Endothelial cell of umbilical vein (primary cell): ENCODE measurements around the gene SLC16A4. TPM values are rescaled to one million over a fixed set of nuclear protein-coding genes. Genes with fewer than 3 reads are reported as not detected.

Experiments
- BruUV-seq: library from RNA; stranded (reverse); fragments of 400-500 nt; replicated peaks from 2 replicates; lab custom pipeline; 2021; lab: Mats Ljungman, UMichigan
- CTCF ChIA-PET: fragments of 300-600, 350-600 bp; sonication (Branson Sonifier 250); formaldehyde crosslinking; loops from one replicate; lab custom pipeline; 2021; ENCODE audit warnings: antibody characterized with exemption, inconsistent platforms; lab: Charles Lee
- POLR2A ChIA-PET: fragments of 300-600, 350-600 bp; sonication (Branson Sonifier 250); formaldehyde crosslinking; loops from one replicate; lab custom pipeline; 2021; ENCODE audit warnings: antibody characterized with exemption, inconsistent platforms; lab: Charles Lee
- DNase-seq: peaks from one replicate; pipeline ENCODE4 v3.0.0-alpha.2; 2011; ENCODE audit warnings: low read depth, low spot score
- FAIRE-seq: peaks from 2 replicates; lab custom pipeline; 2011; peaks lifted over from hg19 to GRCh38; lab: Jason Lieb, UNC
- H2AFZ ChIP-seq: 2 replicates; pipeline ENCODE4 v1.6.0; 2012; ENCODE audit warnings: low read depth, low read length, control low read depth, inconsistent platforms
- H3K27ac ChIP-seq: 2 replicates; pipeline ENCODE4 v1.5.1; 2011; ENCODE audit warnings: low read depth, mild to moderate bottlenecking, control low read depth, low read length, moderate library complexity; ENCODE audit not compliant: insufficient read depth
- H3K27me3 ChIP-seq, 2 experiments: 2 replicates each; pipeline versions ENCODE4 v1.6.0 to v1.6.1; 2011; ENCODE audit warnings: low read length in 2 of 2, mixed read lengths in 1 of 2; ENCODE audit not compliant: control insufficient read depth in 2 of 2, insufficient read depth in 2 of 2
- H3K36me3 ChIP-seq, 2 experiments: 2 replicates in 1 of 2; 3 replicates in 1 of 2; pipeline ENCODE4 v1.5.1; 2011; ENCODE audit warnings: low read length in 2 of 2, mild to moderate bottlenecking in 1 of 2, moderate library complexity in 1 of 2; ENCODE audit not compliant: control insufficient read depth in 2 of 2, insufficient read depth in 2 of 2; ENCODE audit errors: extremely low read depth in 1 of 2
- H3K4me1 ChIP-seq: 3 replicates; pipeline ENCODE4 v1.5.1; 2011; ENCODE audit warnings: mild to moderate bottlenecking, low read length; ENCODE audit not compliant: control insufficient read depth, insufficient read depth; ENCODE audit errors: extremely low read depth
- H3K4me2 ChIP-seq: 2 replicates; pipeline ENCODE4 v1.6.1; 2011; ENCODE audit warnings: low read length, control low read depth, mixed read lengths; ENCODE audit not compliant: insufficient read depth
- H3K4me3 ChIP-seq, 3 experiments: fragments of 200-600 bp in 1 of 3; sonication (generic), shearing (Covaris generic) in 1 of 3; replicated peaks in 1 of 3; 2 replicates each; pipeline ENCODE4 v1.5.1; 2011 to 2016; ENCODE audit warnings: control low read depth in 3 of 3, low read length in 3 of 3, mild to moderate bottlenecking in 2 of 3, inconsistent platforms in 1 of 3, low read depth in 1 of 3, moderate library complexity in 1 of 3; ENCODE audit not compliant: insufficient read depth in 1 of 3
- H3K79me2 ChIP-seq: 2 replicates; pipeline ENCODE4 v1.6.0; 2012; ENCODE audit warnings: low read length, inconsistent platforms; ENCODE audit not compliant: control insufficient read depth, insufficient read depth
- H3K9ac ChIP-seq: replicated peaks from 2 replicates; pipeline ENCODE3; 2011; ENCODE audit warnings: low read length, control low read depth; ENCODE audit not compliant: insufficient read depth; ENCODE audit errors: extremely low read depth
- H3K9me1 ChIP-seq: replicated peaks from 3 replicates; pipeline ENCODE4 v1.6.0; 2011; ENCODE audit warnings: mild to moderate bottlenecking, low read length; ENCODE audit not compliant: control insufficient read depth, insufficient read depth; ENCODE audit errors: extremely low read depth
- H3K9me3 ChIP-seq: replicated peaks from 2 replicates; pipeline ENCODE4 v1.5.1; 2012; ENCODE audit warnings: low read length, inconsistent platforms; ENCODE audit not compliant: control insufficient read depth, insufficient read depth
- H4K20me1 ChIP-seq: replicated peaks from 2 replicates; pipeline ENCODE3; 2011; ENCODE audit warnings: mild to moderate bottlenecking, low read length; ENCODE audit not compliant: control insufficient read depth, insufficient read depth; ENCODE audit errors: extremely low read depth
- CTCF ChIP-seq, 2 donors: IDR thresholded peaks; 1 replicate in 1 of 2; 2 replicates in 1 of 2; pipeline ENCODE4 v1.5.1; 2011; ENCODE audit warnings: low read length in 2 of 2, mild to moderate bottlenecking in 2 of 2, moderate library complexity in 2 of 2, control low read depth in 1 of 2, inconsistent platforms in 1 of 2, low read depth in 1 of 2; ENCODE audit not compliant: insufficient read depth in 1 of 2; ENCODE audit errors: extremely low read depth in 1 of 2
- EZH2 ChIP-seq: IDR thresholded peaks from 2 replicates; pipeline ENCODE4 v1.6.1; 2012; ENCODE audit warnings: borderline replicate concordance, low read depth, mild to moderate bottlenecking, moderate library complexity, low read length, inconsistent platforms; ENCODE audit not compliant: severe bottlenecking
- GATA2 ChIP-seq: IDR thresholded peaks from 2 replicates; pipeline ENCODE4 v1.7.0; 2011; ENCODE audit warnings: low read depth, mild to moderate bottlenecking, moderate library complexity, mixed read lengths, low read length; ENCODE audit not compliant: insufficient read length, insufficient read depth
- MAX ChIP-seq: IDR thresholded peaks from 2 replicates; pipeline ENCODE4 v1.6.1; 2011; ENCODE audit not compliant: insufficient read depth, insufficient read length
- POLR2A ChIP-seq: IDR thresholded peaks from 2 replicates; pipeline ENCODE4 v1.6.1; 2012; ENCODE audit warnings: low read depth, mild to moderate bottlenecking, control low read depth, low read length
- dilution Hi-C: fragments of 300-500 bp; cut with MboI; formaldehyde crosslinking; loops from one replicate; pipeline ENCODE4 v1.15.0; 2019; ENCODE audit warnings: low sequenced_read_pairs; ENCODE audit not compliant: extremely low pct_ligation_motif_present
- intact Hi-C: fragments of 100-400 bp; cut with micrococcal nuclease; formaldehyde crosslinking; loops from one replicate; pipeline ENCODE4 v1.10.0; 2022
- polyA plus RNA-seq, 4 experiments: library from polyadenylated mRNA; depleted of rRNA in 3 of 4; stranded (reverse) in 3 of 4; unstranded in 1 of 4; fragments of >200 nt; gene quantifications; 2 replicates each; pipeline versions ENCODE4 v1.2.1 to v1.2.3, GENCODE V29; 2011 to 2012; ENCODE audit warnings: missing spikeins in 1 of 4
- total RNA-seq: library from RNA; stranded (reverse); gene quantifications from 2 replicates; pipeline ENCODE4 v1.2.3, GENCODE V29; 2021

Gene SLC16A4
- total and polyA plus RNA-seq, 2 donors (not counting 3 experiments of a cell fraction or from before 2014, with no cell fraction given): 2.8 to 7.2 TPM

DNA sequence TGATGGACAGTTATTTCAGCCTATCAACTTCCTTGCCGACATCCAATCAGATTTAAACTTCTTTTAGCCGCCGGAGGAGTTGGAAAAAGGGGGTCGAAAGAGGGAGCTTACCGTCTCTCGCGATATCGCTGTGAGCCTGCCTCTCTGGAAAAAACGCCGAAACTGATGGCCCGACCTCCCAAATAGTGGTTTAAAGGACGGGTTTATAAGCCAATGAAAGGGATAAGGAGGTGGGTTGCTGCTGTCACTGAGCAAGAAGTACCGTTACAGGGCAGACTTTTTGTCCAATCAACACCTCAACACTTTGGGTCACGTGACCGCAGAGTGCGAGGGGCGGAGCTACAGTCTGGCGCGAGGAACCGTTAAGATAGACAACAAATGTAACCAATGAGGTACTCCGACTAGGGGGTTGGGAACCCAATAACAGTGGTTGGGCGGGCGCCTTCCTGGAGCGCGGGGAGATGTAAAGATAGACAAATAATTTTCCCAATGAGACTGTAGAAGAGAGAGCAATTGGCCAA lies 51.9 kb downstream of the SLC16A4 start, which contains the start of gene RBM15:
RBM15 (plus strand) TSS at position 492 of the 521 bp plus-strand sequence; CDS start at position 521, 29 bp downstream.
- BruUV-seq: no TSS peak
- Histone ChIP-seq H3K36me3 (peaks cover 6 to 8% of the 10 kb centered on the region in 2 experiments), H3K9me3 (no peaks in the 10 kb centered on the region), H2AFZ (peak within 1 kb of the TSS; percentile 96), H3K4me3 (peak within 1 kb of the TSS; percentile 83 to 91 (median 84)), H3K9ac (peak within 1 kb of the TSS; percentile 88), H3K9me1 (no peaks in the 10 kb centered on the region), H3K27me3 (no peaks in the 10 kb centered on the region), H4K20me1 (peaks cover 6% of the 10 kb centered on the region), H3K4me1 (peaks cover 37% of the 10 kb centered on the region), H3K4me2 (peak within 1 kb of the TSS; percentile 92), H3K27ac (peak within 1 kb of the TSS; percentile 88), H3K79me2 (peaks cover 46% of the 10 kb centered on the region)
- CTCF ChIA-PET: interaction anchor here (0.6 to 5.5 kb wide), 19 partner anchors 9 to 157 kb away, joined by 3 to 80 read pairs (median 7); partner anchors contain the start of genes KCNC4 and LAMTOR5
- TF ChIP-seq POLR2A (no peak), CTCF (IDR thresholded peaks at IDR 0.05; ENCODE audit: extremely low read depth in 1 of 2, insufficient read depth in 1 of 2, low read depth in 1 of 2, low read length in 2 of 2) (no peak), MAX (peak; percentile 85), GATA2 (peak; percentile 39), EZH2 (no peak)
- DNase-seq (peak; percentile 100), FAIRE-seq (peak; percentile 100)
- POLR2A ChIA-PET: interaction anchor here (0.6 to 1.3 kb wide), 7 partner anchors 10 to 875 kb away, joined by 3 to 7 read pairs (median 4); partner anchors contain the start of gene STRIP1
- dilution Hi-C loops: no loop called here
- intact Hi-C loops: loop anchor here (1.0 to 5.0 kb wide), 4 partner anchors 68 to 912 kb away; partner anchors contain the start of genes KCNC4, LAMTOR5 and PSMA5
